GM12865 (cell line): ENCODE results near the gene MED12L.
"Not testable (repeated sequence)": the region's sequence is repeated elsewhere in the genome, so short reads cannot be mapped to it uniquely, and the experiment has no call there.

Experiments
- DNase-seq: peaks from one replicate; pipeline ENCODE4 v3.0.0; 2010; ENCODE audit warnings: low read depth
- H3K4me3 ChIP-seq: 2 replicates; pipeline ENCODE4 v1.5.1; 2011; ENCODE audit warnings: mild to moderate bottlenecking, low read depth, low read length, control low read depth
- TF ChIP-seq, protein P1 (sequence below): IDR thresholded peaks from 2 replicates; pipeline ENCODE4 v1.5.1; 2011; ENCODE audit warnings: low read length, control low read depth, low read depth, inconsistent platforms; ENCODE audit not compliant: insufficient read depth; ENCODE audit errors: missing control alignments

MED12L gene

DNA sequence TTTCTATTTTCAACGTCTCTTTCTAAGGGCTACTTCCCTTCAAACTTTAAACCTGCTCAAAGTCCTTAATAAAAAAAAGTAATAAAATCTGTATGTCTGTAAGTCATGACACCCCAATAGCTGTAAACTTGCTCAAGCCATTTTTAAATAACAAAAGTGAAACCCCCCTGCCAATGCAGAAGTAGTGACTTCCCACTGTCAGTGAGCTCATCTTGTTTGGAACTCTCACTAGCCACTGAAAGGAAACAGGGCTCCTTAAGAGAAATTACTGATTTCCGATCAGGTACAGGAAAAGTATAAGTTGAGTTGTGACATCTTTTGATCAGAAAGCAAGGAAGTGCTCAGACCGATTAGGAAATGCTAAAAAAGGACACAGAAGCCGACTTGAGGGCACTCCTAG lies 145.2 kb downstream of the MED12L start:
- DNase-seq = peak; percentile 58
- TF ChIP-seq, protein P1, sequence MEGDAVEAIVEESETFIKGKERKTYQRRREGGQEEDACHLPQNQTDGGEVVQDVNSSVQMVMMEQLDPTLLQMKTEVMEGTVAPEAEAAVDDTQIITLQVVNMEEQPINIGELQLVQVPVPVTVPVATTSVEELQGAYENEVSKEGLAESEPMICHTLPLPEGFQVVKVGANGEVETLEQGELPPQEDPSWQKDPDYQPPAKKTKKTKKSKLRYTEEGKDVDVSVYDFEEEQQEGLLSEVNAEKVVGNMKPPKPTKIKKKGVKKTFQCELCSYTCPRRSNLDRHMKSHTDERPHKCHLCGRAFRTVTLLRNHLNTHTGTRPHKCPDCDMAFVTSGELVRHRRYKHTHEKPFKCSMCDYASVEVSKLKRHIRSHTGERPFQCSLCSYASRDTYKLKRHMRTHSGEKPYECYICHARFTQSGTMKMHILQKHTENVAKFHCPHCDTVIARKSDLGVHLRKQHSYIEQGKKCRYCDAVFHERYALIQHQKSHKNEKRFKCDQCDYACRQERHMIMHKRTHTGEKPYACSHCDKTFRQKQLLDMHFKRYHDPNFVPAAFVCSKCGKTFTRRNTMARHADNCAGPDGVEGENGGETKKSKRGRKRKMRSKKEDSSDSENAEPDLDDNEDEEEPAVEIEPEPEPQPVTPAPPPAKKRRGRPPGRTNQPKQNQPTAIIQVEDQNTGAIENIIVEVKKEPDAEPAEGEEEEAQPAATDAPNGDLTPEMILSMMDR = no peak
- H3K4me3 ChIP-seq = no peak overlapping the region

DNA sequence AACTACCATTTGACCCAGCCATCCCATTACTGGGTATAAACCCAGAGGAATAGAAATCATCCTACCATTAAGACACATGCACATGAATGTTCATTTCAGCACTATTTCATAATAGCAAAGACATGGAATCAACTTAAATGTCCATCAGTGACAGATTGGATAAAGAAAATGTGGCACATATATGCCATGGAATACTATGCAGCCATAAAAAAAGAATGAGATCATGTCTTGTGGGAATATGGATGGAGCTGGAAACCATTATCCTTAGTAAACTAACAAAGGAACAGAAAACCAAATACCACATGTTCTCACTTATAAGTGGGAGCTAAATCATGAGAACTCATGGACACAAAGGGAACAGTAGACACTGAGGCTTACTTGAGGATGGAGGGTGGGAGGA lies 146.9 kb downstream of the MED12L start:
- H3K4me3 ChIP-seq, DNase-seq: not testable (repeated sequence)

DNA sequence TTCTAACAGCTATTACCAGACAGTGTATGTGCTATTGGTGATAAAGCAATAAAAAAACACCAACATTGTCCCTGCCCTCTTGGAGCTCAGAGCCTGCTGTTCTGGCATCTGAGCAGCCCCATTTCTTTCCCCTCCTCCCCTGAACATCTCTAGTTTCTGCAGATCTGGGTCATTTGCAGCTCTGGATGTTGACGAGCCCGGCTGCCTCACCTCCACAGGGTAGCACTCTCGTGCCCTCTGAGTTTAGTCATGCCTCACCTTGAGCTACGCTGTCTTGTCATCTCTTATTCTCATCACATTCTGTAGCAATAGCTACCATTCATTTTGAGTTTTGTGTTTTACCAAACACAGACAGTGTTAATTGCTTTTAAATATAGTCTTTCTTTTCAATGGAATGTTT lies 147.5 kb downstream of the MED12L start:
- TF ChIP-seq, protein P1 = no peak
- DNase-seq = no peak
- no peak overlapping the region for H3K4me3 ChIP-seq

DNA sequence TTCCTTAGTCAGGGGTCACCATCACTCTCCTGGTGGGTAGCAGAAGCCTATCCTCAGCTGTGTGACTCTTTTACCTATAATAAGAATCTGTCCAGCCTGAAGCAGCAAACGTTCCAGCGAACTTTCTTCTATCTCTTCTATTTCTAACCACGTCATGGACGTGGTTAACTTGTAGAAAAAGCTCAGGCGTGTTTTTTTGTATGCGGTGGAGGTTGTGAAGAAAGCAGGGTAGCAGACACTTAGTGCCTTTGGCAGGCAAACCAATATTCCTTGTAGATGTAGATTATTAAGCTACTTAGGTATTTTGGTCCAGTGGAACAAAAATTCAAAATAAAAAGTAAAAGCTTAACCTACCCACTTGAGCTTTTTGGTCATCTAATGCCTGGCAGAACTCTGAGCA lies 149.4 kb downstream of the MED12L start:
- H3K4me3 ChIP-seq = no peak overlapping the region
- TF ChIP-seq, protein P1 = no peak
- no peak for DNase-seq

DNA sequence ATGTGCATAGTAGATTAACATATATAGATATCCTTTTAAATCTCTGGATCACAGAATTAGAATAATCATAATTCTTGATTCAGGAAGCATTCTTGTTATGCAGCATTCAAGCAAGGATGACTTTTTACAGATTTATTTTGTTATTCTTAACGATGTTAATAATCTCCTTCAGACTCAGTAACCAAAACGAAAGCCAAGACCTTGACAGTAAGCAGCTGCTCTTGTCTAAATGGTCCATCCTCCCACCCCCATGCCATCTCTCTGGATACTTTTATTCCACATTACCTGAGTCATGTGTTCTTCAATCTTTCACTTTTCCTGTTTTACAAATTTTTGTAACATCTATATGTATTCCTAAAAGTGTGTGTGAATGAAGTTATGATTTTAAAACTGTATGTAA lies 150.9 kb downstream of the MED12L start:
- TF ChIP-seq, protein P1 = no peak
- no peak for DNase-seq
- H3K4me3 ChIP-seq = no peak overlapping the region

DNA sequence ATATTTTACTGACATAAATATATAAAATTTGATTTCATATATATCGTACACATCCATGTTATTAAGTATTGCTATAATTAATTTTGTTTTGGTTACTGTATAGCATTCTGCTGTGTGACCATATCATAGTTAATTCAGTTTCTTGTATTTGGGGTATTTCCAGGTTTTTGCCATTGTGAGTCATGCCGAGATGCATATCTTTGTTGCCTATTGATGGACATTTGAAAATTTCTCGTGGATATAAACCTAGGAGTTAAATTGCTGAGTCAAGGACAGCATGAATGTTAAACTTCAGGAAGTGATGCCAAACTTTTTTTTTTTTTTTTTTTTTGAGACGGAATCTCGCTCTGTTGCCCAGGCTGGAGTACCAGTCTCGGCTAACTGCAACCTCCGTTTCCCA lies 151.3 kb downstream of the MED12L start:
- DNase-seq = no peak

DNA sequence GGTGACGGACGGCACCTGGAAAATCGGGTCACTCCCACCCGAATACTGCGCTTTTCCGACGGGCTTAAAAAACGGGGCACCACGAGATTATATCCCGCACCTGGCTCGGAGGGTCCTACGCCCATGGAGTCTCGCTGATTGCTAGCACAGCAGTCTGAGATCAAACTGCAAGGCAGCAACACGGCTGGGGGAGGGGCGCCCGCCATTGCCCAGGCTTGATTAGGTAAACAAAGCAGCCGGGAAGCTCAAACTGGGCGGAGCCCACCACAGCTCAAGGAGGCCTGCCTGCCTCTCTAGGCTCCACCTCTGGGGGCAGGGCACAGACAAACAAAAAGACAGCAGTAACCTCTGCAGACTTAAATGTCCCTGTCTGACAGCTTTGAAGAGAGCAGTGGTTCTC lies 156.5 kb downstream of the MED12L start:
- H3K4me3 ChIP-seq, DNase-seq: not testable (repeated sequence)

More for the DNA sequence above, 151.3 kb downstream of the MED12L start:
- no peak overlapping the region for H3K4me3 ChIP-seq
- TF ChIP-seq, protein P1 = no peak

DNA sequence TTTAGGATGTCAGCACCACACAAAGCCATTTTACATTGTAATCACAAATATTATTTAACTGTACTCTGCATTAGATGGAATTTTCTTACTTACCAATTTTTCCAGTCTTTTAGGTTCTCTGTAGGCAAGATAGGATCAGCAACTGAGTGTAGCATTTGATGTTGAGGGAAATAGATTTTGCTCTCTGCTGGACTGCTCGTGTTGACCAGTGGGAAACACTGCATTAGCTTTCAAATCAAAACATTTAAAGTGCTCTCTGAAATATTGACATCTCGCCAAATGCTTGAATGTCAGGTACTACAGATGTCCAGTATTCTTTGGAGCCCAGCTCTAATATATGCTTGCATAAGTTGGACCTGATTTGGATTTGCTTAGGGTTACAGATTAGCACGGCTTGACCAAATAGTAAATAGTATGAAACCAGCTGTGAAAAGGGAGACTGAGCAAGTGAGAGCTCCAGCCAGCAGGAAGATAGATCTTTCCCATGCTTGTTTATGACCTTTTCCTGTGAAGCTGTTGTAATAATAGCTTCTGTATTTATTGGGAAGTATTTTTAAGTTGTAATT lies 163.4 kb downstream of the MED12L start:
- DNase-seq = no peak

More for the DNA sequence above, 163.4 kb downstream of the MED12L start:
- no peak overlapping the region for H3K4me3 ChIP-seq
- TF ChIP-seq, protein P1 = no peak
